ENCODE results near the gene L2HGDH. TPM values are rescaled to one million over a fixed set of nuclear protein-coding genes. Genes with fewer than 3 reads are reported as not detected.
A peak's percentile ranks its signal among the peaks of the same experiment; 100 is the strongest.
"Not testable (repeated sequence)": the region's sequence is repeated elsewhere in the genome, so short reads cannot be mapped to it uniquely, and the experiment has no call there.

Gene L2HGDH
- total RNA-seq, 6 experiments from 2014 or later = 3.1 to 5.2 (median 3.4) TPM

- DNase-seq = no peak
- Mint-ChIP-seq H3K27me3 (ENCODE audit: insufficient read depth) (no peaks in the 10 kb centered on the region), H3K27ac (no peak overlapping the region), H3K36me3 (ENCODE audit: low read depth) (peaks cover 10% of the 10 kb centered on the region; the same call in 1 of the 2 replicates), H3K4me3 (no peak overlapping the region), H3K4me1 (ENCODE audit: low read depth) (peaks cover 14% of the 10 kb centered on the region), H3K9me3 (no peaks in the 10 kb centered on the region)
- no peak for TF ChIP-seq CTCF (IDR thresholded peaks at IDR 0.05)
Measured at GRCh38 chr14:50357124-50357523, 45.1 kb upstream of the L2HGDH start.

DNA sequence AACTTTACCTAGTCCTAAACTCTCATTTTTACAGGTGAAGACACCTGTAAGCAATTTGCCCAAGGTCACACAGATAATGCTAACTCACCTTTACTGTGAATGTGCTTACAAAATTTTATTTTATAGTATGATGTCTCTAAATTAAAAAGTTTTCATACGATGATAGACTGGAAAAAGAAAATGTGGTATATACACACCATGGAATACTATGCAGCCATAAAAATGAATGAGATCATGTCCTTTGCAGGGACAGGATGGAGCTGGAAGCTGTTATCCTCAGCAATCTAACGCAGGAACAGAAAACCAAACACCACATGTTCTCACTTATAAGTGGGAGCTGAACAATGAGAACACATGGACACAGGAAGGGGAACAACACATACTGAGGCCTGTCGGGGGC lies 44.3 kb upstream of the L2HGDH start:
- not testable (repeated sequence) for H3K9me3 Mint-ChIP-seq; DNase-seq; H3K27ac Mint-ChIP-seq; H3K36me3 Mint-ChIP-seq (ENCODE audit: low read depth); H3K27me3 Mint-ChIP-seq (ENCODE audit: insufficient read depth); H3K4me3 Mint-ChIP-seq
- peaks cover 22% of the 10 kb centered on the region for H3K4me1 Mint-ChIP-seq (ENCODE audit: low read depth)

- Mint-ChIP-seq H3K36me3 (ENCODE audit: low read depth) (peaks cover 10% of the 10 kb centered on the region; the same call in 1 of the 2 replicates), H3K4me3 (no peak overlapping the region), H3K4me1 (ENCODE audit: low read depth) (peaks cover 28% of the 10 kb centered on the region), H3K27me3 (ENCODE audit: insufficient read depth) (no peaks in the 10 kb centered on the region), H3K9me3 (no peaks in the 10 kb centered on the region), H3K27ac (no peak overlapping the region)
- no peak for TF ChIP-seq CTCF (IDR thresholded peaks at IDR 0.05)
- DNase-seq = no peak
Measured at GRCh38 chr14:50355692-50356091, 43.7 kb upstream of the L2HGDH start.

GRCh38 chr14:50354527-50354926 lies 42.5 kb upstream of the L2HGDH start:
- H3K27ac Mint-ChIP-seq = no peak overlapping the region
- no peaks in the 10 kb centered on the region for H3K9me3 Mint-ChIP-seq
- H3K4me1 Mint-ChIP-seq (ENCODE audit: low read depth) = peaks cover 30% of the 10 kb centered on the region
- DNase-seq = no peak
- H3K27me3 Mint-ChIP-seq (ENCODE audit: insufficient read depth) = no peaks in the 10 kb centered on the region
- H3K36me3 Mint-ChIP-seq (ENCODE audit: low read depth) = peaks cover 10% of the 10 kb centered on the region; the same call in 1 of the 2 replicates
- H3K4me3 Mint-ChIP-seq = no peak overlapping the region
- no peak for TF ChIP-seq CTCF (IDR thresholded peaks at IDR 0.05)

GRCh38 chr14:50353126-50353525 lies 41.1 kb upstream of the L2HGDH start:
- Mint-ChIP-seq H3K4me3 (peak overlapping the region; percentile 60; the same call in 1 of the 2 replicates), H3K4me1 (ENCODE audit: low read depth) (peaks cover 41% of the 10 kb centered on the region), H3K9me3 (no peaks in the 10 kb centered on the region), H3K36me3 (ENCODE audit: low read depth) (peaks cover 10% of the 10 kb centered on the region; the same call in 1 of the 2 replicates), H3K27ac (peak overlapping the region; percentile 11; the same call in 1 of the 2 replicates), H3K27me3 (ENCODE audit: insufficient read depth) (no peaks in the 10 kb centered on the region)
- no peak for TF ChIP-seq CTCF (IDR thresholded peaks at IDR 0.05)
- DNase-seq = no peak

GRCh38 chr14:50352584-50352983 lies 40.6 kb upstream of the L2HGDH start:
- no peaks in the 10 kb centered on the region for H3K9me3 Mint-ChIP-seq
- TF ChIP-seq CTCF (IDR thresholded peaks at IDR 0.05) = no peak
- no peaks in the 10 kb centered on the region for H3K27me3 Mint-ChIP-seq (ENCODE audit: insufficient read depth)
- H3K27ac Mint-ChIP-seq = peak overlapping the region; percentile 11; the same call in 1 of the 2 replicates
- peak overlapping the region; percentile 60; the same call in 1 of the 2 replicates for H3K4me3 Mint-ChIP-seq
- H3K36me3 Mint-ChIP-seq (ENCODE audit: low read depth) = peaks cover 10% of the 10 kb centered on the region; the same call in 1 of the 2 replicates
- peaks cover 47% of the 10 kb centered on the region for H3K4me1 Mint-ChIP-seq (ENCODE audit: low read depth)
- DNase-seq = no peak

Data from HFFc6 (cell line).